ENCODE measurements around the gene ASCL5.

ASCL5 gene

DNA sequence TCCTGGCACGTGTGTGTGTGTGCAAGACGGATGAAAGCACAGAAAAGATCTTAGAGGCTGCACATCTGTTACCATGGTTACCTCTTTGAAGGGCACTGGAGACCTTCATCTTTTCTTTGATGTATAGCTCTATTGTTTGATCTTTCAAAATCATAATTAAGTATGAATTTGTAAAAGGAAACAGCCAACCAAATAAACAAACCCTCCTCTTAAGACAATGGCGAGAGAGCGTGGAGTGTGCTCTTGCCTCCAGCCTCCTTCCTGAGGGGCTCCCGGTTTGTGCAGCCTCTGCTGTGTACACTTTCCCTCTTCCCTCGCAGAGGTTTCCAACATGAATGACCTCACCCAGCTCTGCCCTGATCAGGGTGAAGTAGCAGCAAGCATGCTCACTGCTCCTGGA lies 42.7 kb downstream of the ASCL5 start:
- peak in 1 of 2 experiments; percentile 35 for DNase-seq

GRCh38 chr1:201083741-201084140 lies 43.2 kb downstream of the ASCL5 start:
- DNase-seq: no peak

DNA sequence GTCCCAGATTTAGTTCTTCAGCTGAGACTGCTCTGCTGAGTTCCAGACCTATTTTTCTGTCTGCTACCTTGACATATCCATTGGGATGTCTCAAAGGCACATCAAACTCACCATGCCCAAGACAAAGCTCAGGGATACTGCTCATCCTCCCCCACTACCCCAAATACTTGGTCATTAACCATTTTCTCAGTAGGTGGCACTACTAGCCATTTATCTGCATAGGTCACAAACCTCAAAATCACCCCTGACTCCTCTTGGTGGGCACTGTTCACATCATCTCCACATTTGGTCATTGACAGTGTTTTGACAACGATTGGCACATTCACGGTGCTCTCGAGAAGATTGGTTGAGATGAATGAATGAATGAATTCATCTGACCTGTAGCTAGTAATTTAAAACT lies 46.8 kb downstream of the ASCL5 start:
- DNase-seq: no peak

DNA sequence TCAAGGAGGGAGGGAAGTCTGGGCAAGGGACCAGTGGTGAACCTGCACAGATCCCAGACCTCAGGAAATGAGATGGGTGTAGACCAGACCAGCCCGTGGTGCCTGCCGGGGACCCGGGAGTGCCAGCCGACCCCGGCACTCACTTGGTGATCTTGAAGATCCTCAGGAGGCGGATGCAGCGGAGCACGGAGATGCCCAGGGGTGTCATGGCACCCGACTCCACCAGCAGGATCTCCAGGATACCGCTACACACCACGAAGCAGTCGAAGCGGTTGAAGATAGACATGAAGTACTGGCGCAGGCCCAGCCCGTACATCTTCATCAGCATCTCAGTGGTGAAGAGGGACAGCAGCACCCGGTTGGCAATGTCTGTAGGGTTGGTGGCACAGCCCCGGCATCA lies 49.2 kb downstream of the ASCL5 start:
- no peak for DNase-seq

DNA sequence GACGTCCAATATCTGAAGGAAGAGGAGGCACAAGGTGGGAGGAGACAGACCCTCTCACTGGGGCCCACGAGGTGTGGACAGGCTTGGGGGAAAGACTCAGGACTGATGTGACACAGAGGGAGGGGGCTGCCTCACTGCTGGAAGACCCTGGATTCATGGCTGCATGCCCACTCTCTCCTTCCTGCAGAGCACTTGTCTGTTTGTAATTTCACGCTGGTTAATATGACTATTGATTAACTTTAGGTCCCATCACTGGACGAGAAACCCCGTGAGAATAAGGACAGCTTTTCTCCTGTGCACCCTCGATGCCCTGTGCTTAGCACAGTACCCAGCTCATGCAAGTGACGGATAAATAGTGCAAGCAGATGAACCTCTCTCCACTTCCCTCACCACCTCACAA lies 49.9 kb downstream of the ASCL5 start:
- no peak for DNase-seq

- no peak for DNase-seq
Observed at GRCh38 chr1:201076092-201076491, 50.9 kb downstream of the ASCL5 start.

DNA sequence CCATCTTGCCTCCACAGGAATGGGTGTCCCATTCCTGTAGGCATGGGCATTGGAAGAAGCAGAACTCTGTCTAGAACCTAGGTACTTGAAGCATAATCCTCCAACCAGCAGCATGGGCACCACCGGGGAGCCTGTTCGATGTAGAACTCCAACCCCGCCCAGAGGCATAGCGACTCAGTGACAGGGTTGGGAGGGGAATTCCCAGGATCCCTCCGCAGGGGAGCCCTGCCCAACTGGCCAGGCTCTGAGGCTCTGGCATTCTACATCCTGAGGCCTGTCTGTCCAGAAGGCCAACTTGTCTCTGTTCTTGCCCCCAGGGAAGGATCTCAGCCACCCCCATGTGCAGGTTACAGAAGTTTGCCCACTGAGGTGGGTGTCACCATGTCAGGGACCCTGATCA lies 53.0 kb downstream of the ASCL5 start:
- no peak for DNase-seq

- no peak for DNase-seq
Observed at GRCh38 chr1:201072922-201073321, 54.1 kb downstream of the ASCL5 start.

DNA sequence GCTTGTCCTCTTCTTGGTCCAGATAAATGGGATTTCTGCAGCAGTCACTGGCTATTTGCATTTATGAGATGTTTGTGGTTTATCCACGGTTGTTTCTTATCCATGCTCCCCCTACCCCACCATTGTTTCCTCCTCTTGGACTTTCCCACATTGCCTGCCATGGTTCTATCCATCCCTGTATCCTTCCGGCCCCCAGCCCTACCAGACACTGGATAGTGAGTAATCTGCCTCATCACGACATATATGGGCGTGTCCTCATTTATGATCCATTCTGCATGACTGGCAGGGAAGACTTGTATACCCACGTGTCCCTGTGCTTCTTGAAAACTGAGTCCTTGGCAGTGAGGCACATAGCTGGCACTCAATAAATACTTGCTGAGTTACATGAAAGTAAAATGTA lies 54.8 kb downstream of the ASCL5 start:
- no peak for DNase-seq

GRCh38 chr1:201069636-201070035 lies 57.3 kb downstream of the ASCL5 start:
- DNase-seq: no peak

DNA sequence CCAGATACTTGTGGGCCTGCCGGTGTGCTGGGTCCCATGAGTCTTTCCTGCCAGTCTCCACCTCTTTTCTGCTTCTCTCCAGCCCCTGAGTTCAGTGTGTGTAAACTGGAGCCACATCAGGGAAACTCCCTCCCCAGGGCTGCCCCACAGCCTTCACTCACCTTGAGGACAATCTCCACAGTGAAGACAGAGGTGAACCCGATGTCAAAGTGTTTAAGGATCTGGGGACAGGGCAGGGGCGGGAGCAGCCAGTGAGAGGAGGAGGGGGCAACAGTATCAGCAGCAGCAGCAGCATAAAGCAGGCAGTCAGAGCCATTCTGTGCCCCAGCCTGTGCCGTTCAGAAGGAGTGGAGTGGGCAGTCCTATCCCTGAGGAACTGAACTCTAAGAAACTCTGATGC lies 58.0 kb downstream of the ASCL5 start:
- no peak for DNase-seq

DNA sequence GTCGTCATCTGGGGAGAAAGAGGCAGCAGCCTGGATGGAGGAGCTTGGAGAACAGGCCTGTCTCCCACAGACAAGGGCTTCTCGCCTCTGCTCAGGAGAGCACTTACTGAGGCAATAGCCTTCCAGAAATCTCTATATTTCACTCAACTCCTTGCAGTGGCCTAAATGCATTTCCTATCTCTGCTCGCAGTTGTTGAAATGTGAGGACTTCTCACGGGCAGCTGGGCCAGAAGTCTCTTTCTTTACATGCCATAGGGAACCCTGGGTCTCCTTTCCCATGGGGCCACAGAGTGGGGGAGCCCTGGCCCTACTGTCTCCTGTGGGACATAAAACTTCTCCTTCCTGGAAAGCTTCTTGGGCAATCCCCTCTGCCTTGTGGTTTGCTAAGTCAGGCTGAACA lies 60.0 kb downstream of the ASCL5 start:
- DNase-seq: no peak

DNA sequence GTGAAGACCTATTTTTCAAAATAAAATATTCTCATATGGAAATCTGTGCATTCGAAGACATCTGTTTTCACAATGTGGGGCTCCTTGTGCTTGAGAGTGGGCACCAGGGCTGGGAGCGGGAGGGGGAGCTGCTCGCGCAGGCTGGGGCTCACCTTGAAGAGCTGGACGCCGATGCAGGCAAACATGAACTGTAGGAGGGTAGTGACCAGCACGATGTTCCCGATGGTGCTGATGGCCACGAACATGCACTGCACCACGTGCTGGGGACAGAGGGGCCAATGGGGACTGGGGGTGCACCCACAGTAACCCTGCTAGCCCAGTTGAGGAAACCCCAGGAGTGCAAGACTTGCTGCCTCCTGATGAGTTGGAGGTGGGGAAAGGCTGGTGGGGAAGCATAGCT lies 61.3 kb downstream of the ASCL5 start:
- no peak for DNase-seq

GRCh38 chr1:201064806-201065205 lies 62.2 kb downstream of the ASCL5 start:
- DNase-seq: no peak
